H1 (cell line): Measurements from ENCODE around the gene AIF1L.

Experiments
- CBX5 ChIP-seq: fragments of 300-800, 300-1000 bp; sonication (generic); IDR thresholded peaks from 2 replicates; pipeline ENCODE4 v1.7.1; 2016; ENCODE audit warnings: antibody characterized with exemption, low read length, low read depth
- CEBPB ChIP-seq: IDR thresholded peaks from 2 replicates; pipeline ENCODE4 v1.6.1; 2012; ENCODE audit warnings: low read depth, low read length
- CHD2 ChIP-seq: IDR thresholded peaks from 2 replicates; pipeline ENCODE4 v1.6.1; 2012; ENCODE audit warnings: low read length, improper control_type of control experiment
- EP300 ChIP-seq, 2 experiments: IDR thresholded peaks; 1 replicate in 1 of 2; 2 replicates in 1 of 2; pipeline ENCODE4 v1.6.1; 2011 to 2012; ENCODE audit warnings: low read depth in 2 of 2, low read length in 2 of 2, mild to moderate bottlenecking in 2 of 2, borderline replicate concordance in 1 of 2, inconsistent platforms in 1 of 2, moderate library complexity in 1 of 2
- EZH2 ChIP-seq: fragments of 200-600 bp; sonication (generic); IDR thresholded peaks from 2 replicates; pipeline ENCODE4 v1.7.1; 2012; ENCODE audit warnings: low read depth, mild to moderate bottlenecking, moderate library complexity, low read length, inconsistent platforms; ENCODE audit not compliant: severe bottlenecking
- KDM1A ChIP-seq: fragments of 200-600, 300-600 bp; sonication (generic); IDR thresholded peaks from 2 replicates; pipeline ENCODE4 v1.7.1; 2016; ENCODE audit warnings: mild to moderate bottlenecking, low read length, borderline replicate concordance
- POLR2AphosphoS5 ChIP-seq: IDR thresholded peaks from 2 replicates; pipeline ENCODE4 v1.6.1; 2011; ENCODE audit warnings: low read depth, low read length
- TF ChIP-seq, protein P1 (sequence below), 3 experiments: IDR thresholded peaks; 1 replicate in 2 of 3; 2 replicates in 1 of 3; pipeline versions ENCODE4 v1.5.1 to v1.6.1; 2011; ENCODE audit warnings: low read length in 3 of 3, mild to moderate bottlenecking in 3 of 3, inconsistent platforms in 2 of 3, low read depth in 1 of 3, moderate library complexity in 1 of 3; ENCODE audit not compliant: insufficient read depth in 1 of 3; ENCODE audit errors: control extremely low read depth in 1 of 3

DNA sequence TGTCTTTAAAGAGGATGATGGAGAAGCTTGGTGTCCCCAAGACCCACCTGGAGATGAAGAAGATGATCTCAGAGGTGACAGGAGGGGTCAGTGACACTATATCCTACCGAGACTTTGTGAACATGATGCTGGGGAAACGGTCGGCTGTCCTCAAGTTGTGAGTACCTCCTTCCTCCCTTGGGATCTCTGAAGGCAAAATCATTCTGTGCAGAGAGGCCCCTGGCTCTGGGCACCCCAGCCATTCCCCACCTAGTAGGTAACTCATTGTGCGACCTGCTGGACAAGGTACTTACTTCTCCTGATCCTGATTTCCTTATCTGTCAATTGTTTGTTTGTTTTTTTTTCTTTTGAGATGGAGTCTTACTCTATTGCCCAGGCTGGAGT lies 21.4 kb downstream of the AIF1L start:
- no peak for TF ChIP-seq EP300 (IDR thresholded peaks at IDR 0.05; ENCODE audit: borderline replicate concordance in 1 of 2, low read depth in 2 of 2, low read length in 2 of 2)
- no peak for TF ChIP-seq CBX5
- no peak for TF ChIP-seq POLR2AphosphoS5
- TF ChIP-seq, protein P1, sequence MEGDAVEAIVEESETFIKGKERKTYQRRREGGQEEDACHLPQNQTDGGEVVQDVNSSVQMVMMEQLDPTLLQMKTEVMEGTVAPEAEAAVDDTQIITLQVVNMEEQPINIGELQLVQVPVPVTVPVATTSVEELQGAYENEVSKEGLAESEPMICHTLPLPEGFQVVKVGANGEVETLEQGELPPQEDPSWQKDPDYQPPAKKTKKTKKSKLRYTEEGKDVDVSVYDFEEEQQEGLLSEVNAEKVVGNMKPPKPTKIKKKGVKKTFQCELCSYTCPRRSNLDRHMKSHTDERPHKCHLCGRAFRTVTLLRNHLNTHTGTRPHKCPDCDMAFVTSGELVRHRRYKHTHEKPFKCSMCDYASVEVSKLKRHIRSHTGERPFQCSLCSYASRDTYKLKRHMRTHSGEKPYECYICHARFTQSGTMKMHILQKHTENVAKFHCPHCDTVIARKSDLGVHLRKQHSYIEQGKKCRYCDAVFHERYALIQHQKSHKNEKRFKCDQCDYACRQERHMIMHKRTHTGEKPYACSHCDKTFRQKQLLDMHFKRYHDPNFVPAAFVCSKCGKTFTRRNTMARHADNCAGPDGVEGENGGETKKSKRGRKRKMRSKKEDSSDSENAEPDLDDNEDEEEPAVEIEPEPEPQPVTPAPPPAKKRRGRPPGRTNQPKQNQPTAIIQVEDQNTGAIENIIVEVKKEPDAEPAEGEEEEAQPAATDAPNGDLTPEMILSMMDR (IDR thresholded peaks at IDR 0.05; ENCODE audit: control extremely low read depth in 1 of 3, insufficient read depth in 1 of 3, low read depth in 1 of 3, low read length in 3 of 3) = no peak
- no peak for TF ChIP-seq KDM1A
- TF ChIP-seq EZH2 = no peak
- no peak for TF ChIP-seq CHD2
- no peak for TF ChIP-seq CEBPB
